K562 (cell line): Measurements from ENCODE around the gene TMEM38B. TPM values are rescaled to one million over a fixed set of nuclear protein-coding genes. Genes with fewer than 3 reads are reported as not detected.

Experiments used
- ATAC-seq: fragments of 200-7000 bp; cut with Tn5 transposase; 3 replicates; pipeline ENCODE4 v1.9.1; 2020; ENCODE audit warnings: moderate library complexity
- BruUV-seq: library from RNA; stranded (reverse); fragments of 400-500 nt; replicated peaks from 2 replicates; lab custom pipeline; 2021; lab: Mats Ljungman, UMichigan
- CTCF ChIA-PET: fragments of 300-600 bp; formaldehyde crosslinking; extraction: SDS; loops from one replicate; lab custom pipeline; 2021; ENCODE audit warnings: low intra/inter-chr PET ratio; lab: Yijun Ruan, JAX
- POLR2A ChIA-PET: fragments of 300-600, 350-650 bp; sonication (Branson Sonifier 250); formaldehyde crosslinking; extraction: SDS; loops from one replicate; lab custom pipeline; 2021; ENCODE audit warnings: antibody characterized with exemption, inconsistent platforms; lab: Yijun Ruan, JAX
- DNase-seq, 4 experiments: peaks; one replicate each; pipeline versions ENCODE4 v3.0.0 to v3.0.0-alpha.2; 2011 to 2018; ENCODE audit warnings: low spot score in 3 of 4, mixed read lengths in 3 of 4; ENCODE audit errors: extremely low read depth in 1 of 4
- FAIRE-seq: peaks from 2 replicates; lab custom pipeline; 2011; peaks lifted over from hg19 to GRCh38; lab: Jason Lieb, UNC
- H2AFZ ChIP-seq: 2 replicates; pipeline ENCODE4 v1.6.0; 2011; ENCODE audit warnings: low read depth, low read length, control low read depth, inconsistent platforms
- H3K27ac ChIP-seq: fragments of 200-600 bp; 3 replicates; pipeline ENCODE4 v1.8.0; 2011; ENCODE audit warnings: low read depth, mild to moderate bottlenecking, control low read depth, inconsistent platforms, low read length, moderate library complexity, mixed read lengths; ENCODE audit errors: extremely low read depth
- H3K27me3 ChIP-seq, 2 experiments: fragments of 300-600 bp in 1 of 2; 2 replicates in 1 of 2; 3 replicates in 1 of 2; pipeline versions ENCODE4 v1.6.0 to v1.8.0; 2011; ENCODE audit warnings: inconsistent platforms in 2 of 2, low read length in 2 of 2, mild to moderate bottlenecking in 1 of 2, mixed read lengths in 1 of 2, moderate library complexity in 1 of 2; ENCODE audit not compliant: control insufficient read depth in 2 of 2, insufficient read depth in 2 of 2
- H3K36me3 ChIP-seq: fragments of 300-600 bp; 3 replicates; pipeline ENCODE4 v1.8.0; 2011; ENCODE audit warnings: mild to moderate bottlenecking, low read length, inconsistent platforms; ENCODE audit not compliant: control insufficient read depth, insufficient read depth
- H3K4me1 ChIP-seq, 2 experiments: fragments of 200-600 bp in 1 of 2; replicated peaks in 1 of 2; 2 replicates in 1 of 2; 3 replicates in 1 of 2; pipeline versions ENCODE4 v1.5.1 to v1.8.0; 2011; ENCODE audit warnings: inconsistent platforms in 2 of 2, low read length in 2 of 2, mild to moderate bottlenecking in 1 of 2, mixed read lengths in 1 of 2, moderate library complexity in 1 of 2; ENCODE audit not compliant: control insufficient read depth in 2 of 2, insufficient read depth in 2 of 2
- H3K4me2 ChIP-seq: 2 replicates; pipeline ENCODE4 v1.6.1; 2011; ENCODE audit warnings: low read length, control low read depth, inconsistent platforms, mixed read lengths; ENCODE audit not compliant: insufficient read depth
- H3K4me3 ChIP-seq: fragments of 200-600 bp; sonication (generic), shearing (Covaris generic); 2 replicates; pipeline ENCODE4 v1.5.1; 2016; ENCODE audit warnings: control low read depth, inconsistent platforms
- H3K79me2 ChIP-seq: fragments of 200-600 bp; 3 replicates; pipeline ENCODE4 v1.8.0; 2011; ENCODE audit warnings: low read length, inconsistent platforms; ENCODE audit not compliant: control insufficient read depth, insufficient read depth
- H3K9ac ChIP-seq, 2 experiments: 2 replicates each; pipeline versions ENCODE4 v1.6.0 to v1.6.1; 2011; ENCODE audit warnings: low read depth in 2 of 2, low read length in 2 of 2, control low read depth in 1 of 2, inconsistent platforms in 1 of 2, mild to moderate bottlenecking in 1 of 2, mixed read lengths in 1 of 2; ENCODE audit not compliant: insufficient read depth in 1 of 2
- H3K9me1 ChIP-seq: one replicate; pipeline ENCODE4 v1.6.0; 2011; ENCODE audit warnings: inconsistent platforms, mild to moderate bottlenecking, low read length, moderate library complexity; ENCODE audit not compliant: control insufficient read depth, insufficient read depth
- H3K9me3 ChIP-seq: replicated peaks from 2 replicates; pipeline ENCODE4 v1.5.1; 2011; ENCODE audit warnings: low read depth, low read length, inconsistent platforms; ENCODE audit not compliant: control insufficient read depth, insufficient read depth
- H4K20me1 ChIP-seq: replicated peaks from 2 replicates; pipeline ENCODE4 v1.6.1; 2011; ENCODE audit warnings: low read length, inconsistent platforms, mixed read lengths; ENCODE audit not compliant: control insufficient read depth, insufficient read depth
- MED1 ChIP-seq: sonication (generic); formaldehyde crosslinking; IDR thresholded peaks from 2 replicates; pipeline ENCODE4 v1.8.1; 2023; ENCODE audit warnings: missing genetic modification reagents, borderline replicate concordance
- SRF ChIP-seq, 2 experiments: fragments of 250-450, 450-650 bp in 1 of 2; sonication (Bioruptor Pico) in 1 of 2; sonication (generic) in 1 of 2; formaldehyde crosslinking; IDR thresholded peaks; 2 replicates each; pipeline versions ENCODE4 v1.5.0 to v1.5.1; 2020 to 2022; ENCODE audit warnings: mild to moderate bottlenecking in 1 of 2, missing genetic modification reagents in 1 of 2
- ZNF280B ChIP-seq: fragments of 250-450 bp; sonication (Bioruptor Pico); IDR thresholded peaks from 2 replicates; pipeline ENCODE4 v1.5.1; 2021; ENCODE audit warnings: mild to moderate bottlenecking
- ZNF583 ChIP-seq: fragments of 250-450 bp; sonication (Bioruptor Pico); IDR thresholded peaks from 2 replicates; pipeline ENCODE4 v1.4.0; 2020
- ZNF668 ChIP-seq: fragments of 250-450 bp; sonication (Bioruptor Pico); IDR thresholded peaks from 2 replicates; pipeline ENCODE4 v1.8.0; 2022; ENCODE audit warnings: mild to moderate bottlenecking, inconsistent platforms
- WGBS: fragments of 100-300 bp; shearing (Covaris generic); methylation state at CpG from one replicate; pipeline ENCODE4 v1.1.6; 2016; ENCODE audit warnings: low coverage, mixed read lengths; ENCODE audit not compliant: insufficient coverage; ENCODE audit errors: missing lambda C conversion rate; 5-methylcytosine and 5-hydroxymethylcytosine counted together
- in situ Hi-C: fragments of 300-500 bp; cut with MboI; formaldehyde crosslinking; loops from 4 replicates; pipeline ENCODE4 v1.15.0; 2018; ENCODE audit warnings: inconsistent platforms, mixed read lengths
- intact Hi-C: fragments of 100-400 bp; cut with micrococcal nuclease; formaldehyde crosslinking; loops from 2 replicates; pipeline ENCODE4 v1.14.2; 2022
- polyA plus RNA-seq, 8 experiments: library from polyadenylated mRNA; depleted of rRNA in 4 of 8; stranded (reverse) in 5 of 8; unstranded in 3 of 8; fragments of >200 nt; fragmentation: Nextera tagmentation in 2 of 8; fragmentation: Illumina TruSeq in 1 of 8; extraction: Ambion mirVana in 2 of 8; extraction: Trizol in 1 of 8; gene quantifications; 2 replicates each; pipeline versions ENCODE4 v1.2.1 to v1.2.3, GENCODE V29; 2011 to 2014; ENCODE audit warnings: inconsistent platforms in 1 of 8, missing spikeins in 1 of 8
- total RNA-seq, 7 experiments: library from RNA; depleted of rRNA in 6 of 7; stranded (reverse); fragments of >200 nt in 6 of 7; fragmentation: Illumina TruSeq in 2 of 7; extraction: Trizol in 2 of 7; gene quantifications; 2 replicates each; pipeline versions ENCODE4 v1.2.1 to v1.2.3, GENCODE V29; 2011 to 2021; ENCODE audit warnings: low replicate concordance in 1 of 7
- TF ChIP-seq, protein P1 (sequence below): fragments of 250-450 bp; sonication (Bioruptor Pico); IDR thresholded peaks from 2 replicates; pipeline ENCODE4 v1.5.0; 2021
- TF ChIP-seq, protein P2 (sequence below): IDR thresholded peaks from 2 replicates; pipeline ENCODE4 v1.6.1; 2016; ENCODE audit warnings: missing genetic modification characterization, missing compliant biosample characterization

Gene TMEM38B
- total and polyA plus RNA-seq, 9 of the 15 experiments (the other 6 are each of a cell fraction or from before 2014, with no cell fraction given) = 26.0 to 57.5 (median 38.5) TPM

DNA sequence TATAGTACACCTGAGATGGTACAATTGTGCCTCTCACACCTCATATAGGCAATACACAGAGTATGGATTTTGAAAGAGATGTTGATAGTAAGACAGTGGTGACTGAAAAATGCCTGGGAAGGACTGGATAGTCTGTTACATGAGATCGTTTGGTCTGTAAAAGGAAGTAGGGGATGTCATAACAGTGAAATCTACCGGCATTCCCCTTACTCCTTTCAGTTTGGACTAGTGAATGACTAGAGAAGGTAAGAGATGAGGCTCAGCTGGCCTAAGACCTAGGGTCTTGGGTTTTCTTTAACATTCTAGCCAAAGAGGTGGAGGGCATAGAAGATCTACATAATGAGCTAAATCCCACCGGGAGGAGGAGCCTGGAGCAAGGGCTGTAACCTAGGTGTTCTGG is 24.0 kb upstream of the TMEM38B start (continued):
- TF ChIP-seq ZNF280B (CRISPR knock-in tag) (no peak), ZNF668 (no peak), SRF (CRISPR knock-in tag; IDR thresholded peaks at IDR 0.05) (no peak), MED1 (no peak)
- TF ChIP-seq, protein P1, sequence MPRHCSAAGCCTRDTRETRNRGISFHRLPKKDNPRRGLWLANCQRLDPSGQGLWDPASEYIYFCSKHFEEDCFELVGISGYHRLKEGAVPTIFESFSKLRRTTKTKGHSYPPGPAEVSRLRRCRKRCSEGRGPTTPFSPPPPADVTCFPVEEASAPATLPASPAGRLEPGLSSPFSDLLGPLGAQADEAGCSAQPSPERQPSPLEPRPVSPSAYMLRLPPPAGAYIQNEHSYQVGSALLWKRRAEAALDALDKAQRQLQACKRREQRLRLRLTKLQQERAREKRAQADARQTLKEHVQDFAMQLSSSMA = no peak
- TF ChIP-seq, all 486 proteins: peak for 0

GRCh38 chr9:105670775-105671174 is 23.6 kb upstream of the TMEM38B start:
- Histone ChIP-seq H3K9me1 (no peaks in the 10 kb centered on the region), H3K4me1 (peaks cover 0 to 12% of the 10 kb centered on the region in 2 experiments; a peak in 3 of 5 replicates), H3K4me2 (no peak overlapping the region), H3K9ac (no peak overlapping the region), H3K36me3 (no peaks in the 10 kb centered on the region), H3K27ac (no peak overlapping the region), H3K79me2 (no peaks in the 10 kb centered on the region), H4K20me1 (no peaks in the 10 kb centered on the region), H3K9me3 (no peaks in the 10 kb centered on the region), H3K27me3 (no peaks in the 10 kb centered on the region), H3K4me3 (no peak overlapping the region), H2AFZ (no peak overlapping the region)
- CTCF ChIA-PET = no interaction called here
- intact Hi-C loops = no loop called here
- POLR2A ChIA-PET = interaction anchor here (0.7 kb wide), 1 partner anchor 13 kb away, joined by 3 read pairs; no protein-coding TSS in a partner anchor
- FAIRE-seq = no peak
- DNase-seq = no peak
- no TSS peak for BruUV-seq
- no peak for ATAC-seq
- WGBS = 34% methylated on average over 3 of the region's 3 CpGs
- TF ChIP-seq, protein P2, sequence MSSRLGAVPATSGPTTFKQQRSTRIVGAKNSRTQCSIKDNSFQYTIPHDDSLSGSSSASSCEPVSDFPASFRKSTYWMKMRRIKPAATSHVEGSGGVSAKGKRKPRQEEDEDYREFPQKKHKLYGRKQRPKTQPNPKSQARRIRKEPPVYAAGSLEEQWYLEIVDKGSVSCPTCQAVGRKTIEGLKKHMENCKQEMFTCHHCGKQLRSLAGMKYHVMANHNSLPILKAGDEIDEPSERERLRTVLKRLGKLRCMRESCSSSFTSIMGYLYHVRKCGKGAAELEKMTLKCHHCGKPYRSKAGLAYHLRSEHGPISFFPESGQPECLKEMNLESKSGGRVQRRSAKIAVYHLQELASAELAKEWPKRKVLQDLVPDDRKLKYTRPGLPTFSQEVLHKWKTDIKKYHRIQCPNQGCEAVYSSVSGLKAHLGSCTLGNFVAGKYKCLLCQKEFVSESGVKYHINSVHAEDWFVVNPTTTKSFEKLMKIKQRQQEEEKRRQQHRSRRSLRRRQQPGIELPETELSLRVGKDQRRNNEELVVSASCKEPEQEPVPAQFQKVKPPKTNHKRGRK = no peak
- TF ChIP-seq ZNF583 (CRISPR knock-in tag) = no peak
- in situ Hi-C loops = no loop called here
